Tibial nerve (tissue), 4 donors: ENCODE data around the gene STAM. TPM values are rescaled to one million over a fixed set of nuclear protein-coding genes. Genes with fewer than 3 reads are reported as not detected.
"Not testable (repeated sequence)": the region's sequence is repeated elsewhere in the genome, so short reads cannot be mapped to it uniquely, and the experiment has no call there.

ENCODE experiments used
- DNase-seq, 2 donors: peaks; one replicate each; pipeline ENCODE4 v3.0.0-alpha.2; 2019; ENCODE audit warnings: low spot score in 2 of 2
- H3K27ac ChIP-seq, 4 donors: fragments of 200-600 bp; sonication (generic) in 3 of 4; one replicate each; pipeline ENCODE4 v1.5.1; 2017 to 2019; ENCODE audit warnings: mild to moderate bottlenecking in 1 of 4
- H3K27me3 ChIP-seq, 2 donors: fragments of 200-600 bp; sonication (generic) in 1 of 2; one replicate each; pipeline versions ENCODE4 v1.5.1 to v1.6.0; 2017 to 2019
- H3K36me3 ChIP-seq, 3 donors: fragments of 200-600 bp; sonication (generic); one replicate each; pipeline ENCODE4 v1.5.1; 2018 to 2019
- H3K4me1 ChIP-seq, 4 donors: fragments of 200-600 bp; sonication (generic) in 3 of 4; one replicate each; pipeline ENCODE4 v1.5.1; 2017 to 2019
- H3K4me3 ChIP-seq, 4 donors: fragments of 200-600 bp; sonication (generic) in 3 of 4; one replicate each; pipeline ENCODE4 v1.5.1; 2017 to 2019; ENCODE audit warnings: mild to moderate bottlenecking in 1 of 4, moderate library complexity in 1 of 4
- H3K9me3 ChIP-seq, 4 donors: fragments of 200-600 bp; sonication (generic) in 3 of 4; one replicate each; pipeline ENCODE4 v1.5.1; 2017 to 2019
- EP300 ChIP-seq, 2 donors: sonication (generic); formaldehyde crosslinking; IDR thresholded peaks; one replicate each; pipeline ENCODE4 v1.6.1; 2017; ENCODE audit warnings: antibody characterized with exemption in 2 of 2, mild to moderate bottlenecking in 1 of 2
- POLR2A ChIP-seq, 2 donors: fragments of 450-650 bp; IDR thresholded peaks; one replicate each; pipeline ENCODE4 v1.6.1; 2017; ENCODE audit warnings: antibody characterized with exemption in 2 of 2, mild to moderate bottlenecking in 2 of 2, moderate library complexity in 2 of 2
- WGBS, 2 donors: methylation state at CpG; one replicate each; pipeline ENCODE4 v1.1.5; 2018; 5-methylcytosine and 5-hydroxymethylcytosine counted together
- total RNA-seq, 4 donors: library from RNA; depleted of rRNA; stranded (reverse); fragments of >200 nt; gene quantifications; one replicate each; pipeline ENCODE4 v1.1.0, GENCODE V29; 2016
- TF ChIP-seq, protein P1 (sequence below), 5 experiments: fragments of 200-600 bp in 3 of 5; fragments of 450-650 bp in 2 of 5; sonication (generic) in 3 of 5; IDR thresholded peaks; one replicate each; pipeline ENCODE4 v1.5.1; 2016 to 2019; ENCODE audit warnings: antibody characterized with exemption in 5 of 5, mild to moderate bottlenecking in 3 of 5, moderate library complexity in 2 of 5

STAM gene
- total RNA-seq, 4 donors from 2014 or later: 17.3 to 28.2 (median 25.1) TPM

GRCh38 chr10:17617031-17617911 lies 26.7 kb upstream of the STAM start, which contains the start of gene HACD1:
TSS of gene HACD1 (minus strand) at chr10:17617374. CDS start at chr10:17617339, 35 bp downstream.
- TF ChIP-seq, protein P1, sequence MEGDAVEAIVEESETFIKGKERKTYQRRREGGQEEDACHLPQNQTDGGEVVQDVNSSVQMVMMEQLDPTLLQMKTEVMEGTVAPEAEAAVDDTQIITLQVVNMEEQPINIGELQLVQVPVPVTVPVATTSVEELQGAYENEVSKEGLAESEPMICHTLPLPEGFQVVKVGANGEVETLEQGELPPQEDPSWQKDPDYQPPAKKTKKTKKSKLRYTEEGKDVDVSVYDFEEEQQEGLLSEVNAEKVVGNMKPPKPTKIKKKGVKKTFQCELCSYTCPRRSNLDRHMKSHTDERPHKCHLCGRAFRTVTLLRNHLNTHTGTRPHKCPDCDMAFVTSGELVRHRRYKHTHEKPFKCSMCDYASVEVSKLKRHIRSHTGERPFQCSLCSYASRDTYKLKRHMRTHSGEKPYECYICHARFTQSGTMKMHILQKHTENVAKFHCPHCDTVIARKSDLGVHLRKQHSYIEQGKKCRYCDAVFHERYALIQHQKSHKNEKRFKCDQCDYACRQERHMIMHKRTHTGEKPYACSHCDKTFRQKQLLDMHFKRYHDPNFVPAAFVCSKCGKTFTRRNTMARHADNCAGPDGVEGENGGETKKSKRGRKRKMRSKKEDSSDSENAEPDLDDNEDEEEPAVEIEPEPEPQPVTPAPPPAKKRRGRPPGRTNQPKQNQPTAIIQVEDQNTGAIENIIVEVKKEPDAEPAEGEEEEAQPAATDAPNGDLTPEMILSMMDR (IDR thresholded peaks at IDR 0.05): peak in 1 of 5 experiments; percentile 5
- no peak for TF ChIP-seq POLR2A (IDR thresholded peaks at IDR 0.05)
- peak in 1 of 2 donors; percentile 14 for TF ChIP-seq EP300 (IDR thresholded peaks at IDR 0.05)
- peak in 1 of 2 donors; percentile 9 for DNase-seq
- no peaks in the 10 kb centered on the region for H3K36me3 ChIP-seq
- H3K9me3 ChIP-seq: no peaks in the 10 kb centered on the region
- H3K4me1 ChIP-seq: peaks cover 0 to 14% (median 3%) of the 10 kb centered on the region in 4 donors
- WGBS, 2 donors: 0 to 2% methylated on average over 24 to 39 of the region's 92 CpGs
- H3K4me3 ChIP-seq: peak within 1 kb of the TSS; percentile 55 to 94 (median 72)
- H3K27me3 ChIP-seq: no peaks in the 10 kb centered on the region
- H3K27ac ChIP-seq: peak within 1 kb of the TSS; percentile 6 to 83 (median 56)

DNA sequence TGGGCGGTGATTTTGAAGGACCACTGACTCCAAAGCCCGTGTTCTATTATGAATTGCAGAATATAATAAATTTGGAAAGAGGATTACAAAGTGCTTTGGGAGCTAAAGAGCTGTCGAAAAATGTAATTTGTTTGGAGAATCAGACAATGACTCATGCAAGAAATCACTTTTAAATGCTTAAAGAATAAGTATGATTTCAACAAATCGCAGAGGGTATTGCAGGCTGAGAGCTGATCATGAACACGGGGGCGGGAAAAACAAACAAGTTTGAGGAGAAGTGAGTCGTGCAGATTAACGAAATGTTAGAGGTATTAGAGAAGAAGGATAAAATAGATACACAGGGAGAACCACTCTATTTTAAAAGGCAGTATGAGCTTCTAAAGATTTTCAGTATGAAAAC lies 21.9 kb upstream of the STAM start:
- no peak for DNase-seq
- peaks cover 0 to 8% (median 3%) of the 10 kb centered on the region in 4 donors for H3K4me1 ChIP-seq
- no peaks in the 10 kb centered on the region for H3K36me3 ChIP-seq
- no peaks in the 10 kb centered on the region for H3K9me3 ChIP-seq
- TF ChIP-seq POLR2A (IDR thresholded peaks at IDR 0.05) (no peak), EP300 (IDR thresholded peaks at IDR 0.05) (no peak)
- TF ChIP-seq, protein P1 (IDR thresholded peaks at IDR 0.05): no peak
- no peak overlapping the region for H3K27ac ChIP-seq
- H3K4me3 ChIP-seq: no peak overlapping the region
- WGBS, 2 donors: 64 to 65% methylated on average over 8 of the region's 8 CpGs
- H3K27me3 ChIP-seq: no peaks in the 10 kb centered on the region

DNA sequence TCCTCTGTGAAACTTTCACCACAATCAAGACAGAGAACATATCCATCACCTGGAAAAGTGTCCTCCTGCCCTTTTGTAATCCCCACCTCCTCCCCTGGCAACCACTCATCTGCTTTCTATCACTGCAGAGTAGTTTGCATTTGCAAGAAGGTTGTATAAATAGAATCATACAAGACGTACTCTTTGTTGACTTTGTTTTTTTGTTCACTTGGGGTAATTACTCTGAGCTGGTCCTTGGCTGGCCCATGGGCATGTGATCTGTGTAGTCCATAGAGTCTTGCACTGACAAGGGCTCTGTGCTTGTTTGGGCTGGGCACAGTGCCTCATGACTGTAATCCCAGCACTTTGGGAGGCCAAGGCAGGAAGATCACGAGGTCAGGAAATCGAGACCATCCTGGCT lies 19.0 kb upstream of the STAM start:
- Histone ChIP-seq H3K4me1 (no peaks in the 10 kb centered on the region), H3K4me3 (no peak overlapping the region), H3K9me3 (no peaks in the 10 kb centered on the region), H3K36me3 (no peaks in the 10 kb centered on the region), H3K27me3 (no peaks in the 10 kb centered on the region), H3K27ac (no peak overlapping the region)
- 67 to 68% methylated on average over 3 of the region's 3 CpGs for WGBS, 2 donors
- no peak for DNase-seq
- TF ChIP-seq, protein P1 (IDR thresholded peaks at IDR 0.05): no peak
- TF ChIP-seq POLR2A (IDR thresholded peaks at IDR 0.05) (no peak), EP300 (IDR thresholded peaks at IDR 0.05) (no peak)

- Histone ChIP-seq H3K4me3 (no peak overlapping the region), H3K36me3 (no peaks in the 10 kb centered on the region), H3K27me3 (no peaks in the 10 kb centered on the region), H3K9me3 (no peaks in the 10 kb centered on the region), H3K27ac (no peak overlapping the region), H3K4me1 (no peaks in the 10 kb centered on the region)
- WGBS, 2 donors: 54 to 68% methylated on average over 1 of the region's 1 CpG
- no peak for DNase-seq
- TF ChIP-seq POLR2A (IDR thresholded peaks at IDR 0.05): no peak
- no peak for TF ChIP-seq EP300 (IDR thresholded peaks at IDR 0.05)
- TF ChIP-seq, protein P1 (IDR thresholded peaks at IDR 0.05): no peak
Observed at GRCh38 chr10:17626656-17627055, 17.3 kb upstream of the STAM start.

DNA sequence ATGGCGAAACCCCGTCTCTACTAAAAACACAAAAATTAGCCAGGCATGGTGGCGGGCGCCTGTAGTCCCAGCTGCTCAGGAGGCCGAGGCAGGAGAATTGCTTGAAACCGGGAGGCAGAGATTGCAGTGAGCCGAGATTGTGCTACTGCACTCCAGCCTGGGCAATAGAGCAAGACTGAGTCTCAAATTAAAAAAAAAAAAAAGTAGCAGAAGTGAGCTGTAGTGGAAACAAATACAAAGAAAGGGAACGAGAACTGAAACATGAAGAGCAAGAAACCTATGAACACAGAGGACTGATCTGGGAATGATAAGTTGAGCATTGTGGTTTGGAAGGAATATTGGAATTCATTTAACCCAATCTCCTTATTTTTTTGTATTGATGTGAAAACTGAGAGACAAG lies 11.4 kb upstream of the STAM start:
- not testable (repeated sequence) for DNase-seq, H3K36me3 ChIP-seq, H3K27me3 ChIP-seq, H3K27ac ChIP-seq, H3K4me3 ChIP-seq, H3K4me1 ChIP-seq, H3K9me3 ChIP-seq
- 80 to 90% methylated on average over 8 of the region's 8 CpGs for WGBS, 2 donors
